DMS153 (cell line): Measurements from ENCODE around the gene SHISA9.

Experiments used
- DNase-seq: peaks from one replicate; lab custom pipeline; 2025; lab: John Stamatoyannopoulos, UW

The SHISA9 gene

DNA sequence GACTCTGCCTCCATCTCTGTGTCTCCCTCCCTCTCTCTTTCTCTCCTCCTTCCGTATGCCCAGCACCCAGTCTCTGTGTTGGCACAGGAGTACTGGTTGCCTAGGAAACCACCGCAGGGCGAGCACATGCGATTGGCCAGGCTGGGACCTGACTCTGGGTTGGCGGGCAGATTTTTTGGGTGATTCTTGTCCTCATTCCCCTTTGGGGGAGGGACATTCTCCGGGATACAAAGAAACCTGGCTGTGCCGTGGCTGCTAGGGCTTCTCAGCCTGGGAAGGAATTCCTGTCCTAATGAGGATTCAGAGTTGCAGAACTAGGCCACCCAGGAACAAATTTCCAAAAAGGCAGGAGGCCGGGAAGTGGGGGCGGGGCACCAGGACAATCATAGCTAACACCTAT is 168.9 kb downstream of the SHISA9 start:
- no peak for DNase-seq

DNA sequence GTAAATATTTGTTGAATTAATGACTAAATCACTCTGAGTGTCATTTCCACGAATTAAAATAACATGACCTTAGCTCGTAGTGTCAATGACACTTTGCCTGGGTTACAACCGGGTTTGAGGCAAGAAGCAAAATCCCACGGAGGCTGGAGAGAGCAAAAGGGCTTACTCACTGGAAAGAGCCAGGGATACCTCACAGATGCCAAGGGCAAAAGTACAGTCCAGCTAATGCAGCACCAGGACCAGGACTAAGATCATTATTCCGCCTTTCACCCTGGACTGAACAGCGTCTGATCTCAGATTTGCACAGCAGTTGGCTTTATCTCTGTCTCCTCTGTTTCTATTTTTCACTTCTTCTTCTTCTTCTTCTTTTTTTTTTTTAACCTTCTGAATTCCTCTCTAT is 175.5 kb downstream of the SHISA9 start:
- no peak for DNase-seq

GRCh38 chr16:13077816-13078215 is 176.4 kb downstream of the SHISA9 start:
- no peak for DNase-seq

- no peak for DNase-seq
These were observed 179.1 kb downstream of the SHISA9 start for GRCh38 chr16:13080531-13080930.

DNA sequence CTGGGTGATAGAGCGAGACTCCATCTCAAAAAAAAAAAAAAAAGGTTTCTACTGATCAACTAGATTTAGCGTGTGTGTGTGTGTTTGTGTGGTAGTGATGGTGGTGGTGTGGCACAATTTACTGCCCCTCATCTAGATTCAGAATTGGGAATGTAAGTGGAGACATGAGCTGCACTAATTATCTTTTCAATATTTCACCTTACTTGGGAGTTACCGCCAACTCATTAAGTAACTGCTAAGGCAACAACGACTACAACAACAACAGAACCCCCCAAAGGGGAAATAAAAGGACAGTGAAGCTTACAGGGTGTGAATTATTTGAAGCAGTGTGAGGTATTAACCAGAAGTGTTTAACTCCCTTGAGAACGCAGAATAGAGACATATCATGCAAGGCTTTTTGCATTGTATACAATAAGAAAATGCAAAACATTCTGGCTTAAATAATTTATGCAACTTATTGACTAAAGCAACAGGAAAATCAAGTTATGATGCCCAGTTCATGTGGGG is 180.5 kb downstream of the SHISA9 start:
- DNase-seq = no peak

GRCh38 chr16:13083681-13084080 is 182.3 kb downstream of the SHISA9 start:
- no peak for DNase-seq

DNA sequence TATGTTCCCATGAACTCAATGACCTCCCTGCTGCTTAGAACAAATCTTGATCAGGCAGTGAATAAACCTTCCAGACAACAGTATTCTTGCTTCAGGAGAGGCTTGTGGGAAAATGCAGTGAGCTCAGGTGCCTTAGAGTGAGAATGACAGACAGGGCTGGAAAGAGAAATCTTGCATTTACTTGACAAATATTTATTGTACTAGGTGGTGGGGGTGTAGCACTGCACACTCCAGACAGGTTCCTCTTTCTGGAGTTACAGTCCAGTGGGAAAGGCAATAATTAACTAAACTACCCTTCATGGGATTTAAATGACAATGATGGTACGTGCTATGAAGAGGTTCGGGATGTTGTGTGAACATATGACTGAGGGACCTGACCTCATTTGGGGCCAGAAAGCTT is 182.9 kb downstream of the SHISA9 start:
- DNase-seq = no peak

DNA sequence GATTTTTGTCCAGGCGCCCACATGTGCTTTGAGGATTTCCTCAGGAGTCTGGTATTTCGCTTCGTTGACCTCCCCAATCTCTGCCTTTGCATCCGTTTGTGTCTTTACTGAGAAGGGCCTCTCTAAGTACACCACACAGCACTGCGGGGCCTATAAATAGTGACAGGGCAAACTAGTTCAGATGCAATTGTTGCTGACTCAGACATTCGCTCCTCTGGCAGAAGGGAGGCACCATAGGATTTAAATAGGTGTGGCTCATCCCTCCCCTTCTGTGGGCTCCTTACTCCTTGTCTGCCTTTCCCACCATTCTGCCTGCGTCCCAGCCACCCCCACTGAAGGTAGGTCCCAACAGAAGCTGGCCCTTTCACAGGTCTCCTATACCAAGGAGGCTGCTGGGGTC is 192.3 kb downstream of the SHISA9 start:
- DNase-seq = no peak

- no peak for DNase-seq
These were observed 193.7 kb downstream of the SHISA9 start for GRCh38 chr16:13095061-13095460.

- DNase-seq = no peak
These were observed 197.1 kb downstream of the SHISA9 start for GRCh38 chr16:13098536-13098935.

- no peak for DNase-seq
These were observed 198.4 kb downstream of the SHISA9 start for GRCh38 chr16:13099822-13100221.

GRCh38 chr16:13100970-13101369 is 199.6 kb downstream of the SHISA9 start:
- DNase-seq = no peak

GRCh38 chr16:13101828-13102227 is 200.4 kb downstream of the SHISA9 start:
- DNase-seq = no peak

GRCh38 chr16:13102401-13102800 is 201.0 kb downstream of the SHISA9 start:
- no peak for DNase-seq

- DNase-seq = no peak
These were observed 202.6 kb downstream of the SHISA9 start for GRCh38 chr16:13103831-13104530.

- no peak for DNase-seq
These were observed 203.4 kb downstream of the SHISA9 start for GRCh38 chr16:13104772-13105171.

DNA sequence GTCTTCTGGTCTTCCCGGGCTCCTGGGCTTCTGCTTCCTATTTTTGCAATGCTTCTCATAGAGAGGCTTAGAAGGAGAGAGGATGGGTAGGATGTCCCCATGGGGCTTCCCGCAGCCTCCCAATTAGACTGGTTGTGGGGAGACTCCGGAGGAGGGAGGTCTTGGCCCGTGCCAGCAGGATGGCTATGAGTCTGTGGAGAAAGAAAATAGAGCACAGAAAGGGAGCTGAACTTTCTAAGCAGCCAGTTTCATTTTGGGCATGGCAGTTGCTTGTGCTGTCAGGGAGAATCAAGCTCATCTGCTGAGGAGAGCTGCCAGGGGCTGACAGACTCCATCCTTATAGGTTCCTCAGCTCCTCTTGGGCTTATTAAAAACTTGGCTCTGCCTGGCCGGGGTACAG is 204.0 kb downstream of the SHISA9 start:
- DNase-seq = no peak

- no peak for DNase-seq
These were observed 205.1 kb downstream of the SHISA9 start for GRCh38 chr16:13106464-13106863.

- DNase-seq = no peak
These were observed 206.7 kb downstream of the SHISA9 start for GRCh38 chr16:13108126-13108525.

- DNase-seq = no peak
These were observed 207.8 kb downstream of the SHISA9 start for GRCh38 chr16:13109171-13109570.

DNA sequence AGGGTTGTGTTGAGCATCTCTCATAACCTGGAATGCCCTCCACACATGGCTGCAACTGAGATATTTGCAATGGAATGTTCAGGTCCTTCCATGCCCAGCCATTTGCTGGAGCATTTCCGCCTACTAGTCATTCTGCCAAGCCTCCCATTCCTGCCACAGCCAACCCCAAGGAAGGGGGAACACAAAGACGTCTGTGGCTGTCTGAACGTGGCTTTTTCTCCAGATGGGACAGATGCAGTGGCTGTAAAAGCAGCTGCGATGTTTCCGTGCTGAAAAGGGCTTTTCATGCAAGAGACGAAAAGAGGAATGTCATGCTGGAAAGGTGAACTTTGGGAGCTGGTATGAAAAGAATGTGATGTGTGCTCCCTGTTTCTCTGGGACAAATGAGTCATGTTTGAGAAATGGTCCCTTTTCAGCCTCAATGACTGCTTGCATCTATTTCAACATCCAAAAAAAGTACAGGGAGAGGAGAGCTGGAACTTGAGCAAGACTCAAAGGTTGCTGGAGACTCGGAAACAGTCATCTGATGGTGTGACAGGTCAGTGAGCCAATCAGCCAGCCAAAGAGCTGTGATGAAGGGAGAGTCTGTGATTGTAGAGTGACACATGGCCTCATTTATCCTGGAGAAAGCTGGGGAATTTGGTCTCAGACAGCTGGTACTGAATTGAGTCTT is 208.9 kb downstream of the SHISA9 start:
- DNase-seq = no peak

DNA sequence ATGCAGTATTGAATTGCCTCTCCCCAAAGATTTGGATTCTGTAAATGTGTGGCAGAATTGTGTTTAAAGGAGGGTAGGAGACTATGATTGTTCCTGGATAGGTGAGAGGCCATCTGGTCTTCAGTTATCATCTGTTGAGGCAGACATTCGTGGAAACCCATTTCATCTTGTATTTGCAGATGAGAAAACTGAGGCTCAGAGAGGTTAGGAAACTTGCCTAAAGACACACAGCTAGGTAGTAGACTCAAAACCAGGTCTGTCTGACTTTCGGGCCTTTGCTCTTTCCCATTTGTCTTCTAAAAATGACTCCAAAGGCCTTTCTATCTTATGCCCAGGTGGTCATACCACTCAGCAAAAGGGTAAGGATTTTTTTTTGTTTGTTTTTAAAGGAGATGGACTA is 210.3 kb downstream of the SHISA9 start:
- DNase-seq = no peak

- DNase-seq = no peak
These were observed 212.3 kb downstream of the SHISA9 start for GRCh38 chr16:13113741-13114140.

- no peak for DNase-seq
These were observed 216.7 kb downstream of the SHISA9 start for GRCh38 chr16:13118091-13118490.
